ENCODE data around the gene CELSR1. TPM values are rescaled to one million over a fixed set of nuclear protein-coding genes. Genes with fewer than 3 reads are reported as not detected.
A peak's percentile ranks its signal among the peaks of the same experiment; 100 is the strongest.

The CELSR1 gene
- total and polyA plus RNA-seq, 5 donors: 5.5 to 7.9 (median 5.7) TPM

GRCh38 chr22:46419754-46420571 lies 117.5 kb downstream of the CELSR1 start:
- Histone ChIP-seq H3K27me3 (ENCODE audit: control insufficient read depth, insufficient read depth) (no peaks in the 10 kb centered on the region), H3K9me3 (ENCODE audit: control insufficient read depth, low read length) (no peaks in the 10 kb centered on the region), H3K4me3 (ENCODE audit: low read length) (no peak overlapping the region), H3K4me1 (ENCODE audit: control insufficient read depth, insufficient read depth, low read length) (no peaks in the 10 kb centered on the region), H3K27ac (ENCODE audit: low read length) (no peak overlapping the region)
- intact Hi-C loops (cut with DNase I): no loop called here
- peak in 2 of 3 donors; percentile 10 to 11 for DNase-seq
- 94% methylated on average over 27 of the region's 27 CpGs for WGBS
- no peak for ATAC-seq

GRCh38 chr22:46418827-46419226 lies 118.6 kb downstream of the CELSR1 start:
- peak in 2 of 3 donors; percentile 43 to 63 for DNase-seq
- no peaks in the 10 kb centered on the region for H3K9me3 ChIP-seq (ENCODE audit: control insufficient read depth, low read length)
- H3K4me3 ChIP-seq (ENCODE audit: low read length): no peak overlapping the region
- H3K4me1 ChIP-seq (ENCODE audit: control insufficient read depth, insufficient read depth, low read length): no peaks in the 10 kb centered on the region
- H3K27me3 ChIP-seq (ENCODE audit: control insufficient read depth, insufficient read depth): no peaks in the 10 kb centered on the region
- peak; percentile 15 to 35 for ATAC-seq
- WGBS: 22% methylated on average over 11 of the region's 11 CpGs
- intact Hi-C loops (cut with DNase I): no loop called here
- H3K27ac ChIP-seq (ENCODE audit: low read length): no peak overlapping the region

- H3K27ac ChIP-seq (ENCODE audit: low read length): no peak overlapping the region
- no peaks in the 10 kb centered on the region for H3K4me1 ChIP-seq (ENCODE audit: control insufficient read depth, insufficient read depth, low read length)
- peak; percentile 72 to 76 for ATAC-seq
- peak in 2 of 3 donors; percentile 46 to 49 for DNase-seq
- H3K4me3 ChIP-seq (ENCODE audit: low read length): no peak overlapping the region
- 28% methylated on average over 7 of the region's 7 CpGs for WGBS
- H3K27me3 ChIP-seq (ENCODE audit: control insufficient read depth, insufficient read depth): no peaks in the 10 kb centered on the region
- H3K9me3 ChIP-seq (ENCODE audit: control insufficient read depth, low read length): no peaks in the 10 kb centered on the region
- intact Hi-C loops (cut with DNase I): no loop called here
These were observed 119.7 kb downstream of the CELSR1 start for GRCh38 chr22:46417769-46418168.

- no peak for ATAC-seq
- intact Hi-C loops (cut with DNase I): no loop called here
- Histone ChIP-seq H3K27ac (ENCODE audit: low read length) (no peak overlapping the region), H3K4me3 (ENCODE audit: low read length) (no peak overlapping the region), H3K9me3 (ENCODE audit: control insufficient read depth, low read length) (no peaks in the 10 kb centered on the region), H3K27me3 (ENCODE audit: control insufficient read depth, insufficient read depth) (no peaks in the 10 kb centered on the region), H3K4me1 (ENCODE audit: control insufficient read depth, insufficient read depth, low read length) (no peaks in the 10 kb centered on the region)
- 62% methylated on average over 24 of the region's 24 CpGs for WGBS
- DNase-seq: peak in 2 of 3 donors; percentile 13 to 40
These were observed 120.4 kb downstream of the CELSR1 start for GRCh38 chr22:46416891-46417580.

- intact Hi-C loops (cut with DNase I): no loop called here
- no peaks in the 10 kb centered on the region for H3K9me3 ChIP-seq (ENCODE audit: control insufficient read depth, low read length)
- H3K4me3 ChIP-seq (ENCODE audit: low read length): no peak overlapping the region
- no peaks in the 10 kb centered on the region for H3K4me1 ChIP-seq (ENCODE audit: control insufficient read depth, insufficient read depth, low read length)
- H3K27ac ChIP-seq (ENCODE audit: low read length): no peak overlapping the region
- ATAC-seq (no peak), DNase-seq (peak in 1 of 3 donors; percentile 32)
- 82% methylated on average over 14 of the region's 14 CpGs for whole genome bisulfite sequencing
- no peaks in the 10 kb centered on the region for H3K27me3 ChIP-seq (ENCODE audit: control insufficient read depth, insufficient read depth)
These were observed 120.9 kb downstream of the CELSR1 start for GRCh38 chr22:46416520-46416871.

GRCh38 chr22:46415776-46416519 lies 121.5 kb downstream of the CELSR1 start:
- ATAC-seq: no peak
- 71% methylated on average over 30 of the region's 30 CpGs for WGBS

GRCh38 chr22:46414704-46415103 lies 122.7 kb downstream of the CELSR1 start:
- ATAC-seq (no peak), DNase-seq (peak in 1 of 3 donors; percentile 6)
- Histone ChIP-seq H3K27me3 (ENCODE audit: control insufficient read depth, insufficient read depth) (no peaks in the 10 kb centered on the region), H3K4me3 (ENCODE audit: low read length) (no peak overlapping the region), H3K4me1 (ENCODE audit: control insufficient read depth, insufficient read depth, low read length) (no peaks in the 10 kb centered on the region), H3K27ac (ENCODE audit: low read length) (no peak overlapping the region), H3K9me3 (ENCODE audit: control insufficient read depth, low read length) (no peaks in the 10 kb centered on the region)
- intact Hi-C loops (cut with DNase I): no loop called here
- WGBS: 86% methylated on average over 19 of the region's 19 CpGs

More at GRCh38 chr22:46415776-46416519, 121.5 kb downstream of the CELSR1 start:
- H3K4me3 ChIP-seq (ENCODE audit: low read length): no peak overlapping the region
- H3K4me1 ChIP-seq (ENCODE audit: control insufficient read depth, insufficient read depth, low read length): no peaks in the 10 kb centered on the region
- no peaks in the 10 kb centered on the region for H3K27me3 ChIP-seq (ENCODE audit: control insufficient read depth, insufficient read depth)
- intact Hi-C loops (cut with DNase I): no loop called here
- no peak overlapping the region for H3K27ac ChIP-seq (ENCODE audit: low read length)
- peak in 2 of 3 donors; percentile 11 to 43 for DNase-seq
- no peaks in the 10 kb centered on the region for H3K9me3 ChIP-seq (ENCODE audit: control insufficient read depth, low read length)

- H3K4me1 ChIP-seq (ENCODE audit: control insufficient read depth, insufficient read depth, low read length): no peaks in the 10 kb centered on the region
- H3K27me3 ChIP-seq (ENCODE audit: control insufficient read depth, insufficient read depth): no peaks in the 10 kb centered on the region
- DNase-seq (peak in 1 of 3 donors; percentile 19), ATAC-seq (no peak)
- intact Hi-C loops (cut with DNase I): no loop called here
- no peak overlapping the region for H3K4me3 ChIP-seq (ENCODE audit: low read length)
- H3K9me3 ChIP-seq (ENCODE audit: control insufficient read depth, low read length): no peaks in the 10 kb centered on the region
- 71% methylated on average over 23 of the region's 23 CpGs for WGBS
- no peak overlapping the region for H3K27ac ChIP-seq (ENCODE audit: low read length)
These were observed 123.6 kb downstream of the CELSR1 start for GRCh38 chr22:46413725-46414379.

- no peaks in the 10 kb centered on the region for H3K4me1 ChIP-seq (ENCODE audit: control insufficient read depth, insufficient read depth, low read length)
- no peak overlapping the region for H3K27ac ChIP-seq (ENCODE audit: low read length)
- ATAC-seq (no peak), DNase-seq (peak in 2 of 3 donors; percentile 31 to 41)
- 88% methylated on average over 13 of the region's 13 CpGs for WGBS
- intact Hi-C loops (cut with DNase I): no loop called here
- H3K27me3 ChIP-seq (ENCODE audit: control insufficient read depth, insufficient read depth): no peaks in the 10 kb centered on the region
- no peaks in the 10 kb centered on the region for H3K9me3 ChIP-seq (ENCODE audit: control insufficient read depth, low read length)
- H3K4me3 ChIP-seq (ENCODE audit: low read length): no peak overlapping the region
These were observed 126.1 kb downstream of the CELSR1 start for GRCh38 chr22:46411347-46411746.

- no peaks in the 10 kb centered on the region for H3K9me3 ChIP-seq (ENCODE audit: control insufficient read depth, low read length)
- peak in 2 of 3 donors; percentile 24 to 33 for DNase-seq
- H3K27me3 ChIP-seq (ENCODE audit: control insufficient read depth, insufficient read depth): no peaks in the 10 kb centered on the region
- WGBS: 92% methylated on average over 28 of the region's 28 CpGs
- H3K4me1 ChIP-seq (ENCODE audit: control insufficient read depth, insufficient read depth, low read length): no peaks in the 10 kb centered on the region
- intact Hi-C loops (cut with DNase I): no loop called here
- H3K4me3 ChIP-seq (ENCODE audit: low read length): no peak overlapping the region
- H3K27ac ChIP-seq (ENCODE audit: low read length): no peak overlapping the region
- no peak for ATAC-seq
These were observed 127.1 kb downstream of the CELSR1 start for GRCh38 chr22:46410291-46410808.

Data from right cardiac atrium (tissue), 5 donors.